Endodermal cell (in vitro differentiated cells): ENCODE measurements around the gene FAM118A. TPM values are rescaled to one million over a fixed set of nuclear protein-coding genes. Genes with fewer than 3 reads are reported as not detected.
A peak's percentile ranks its signal among the peaks of the same experiment; 100 is the strongest.

Experiments used
- DNase-seq: peaks from one replicate; pipeline ENCODE4 v3.0.0-alpha.2; 2017
- H3K27ac ChIP-seq: 2 replicates; pipeline ENCODE4 v1.5.1; 2013; ENCODE audit warnings: mild to moderate bottlenecking, low read depth, low read length, moderate library complexity
- H3K27me3 ChIP-seq: 2 replicates; pipeline ENCODE4 v1.6.1; 2013; ENCODE audit warnings: mild to moderate bottlenecking, low read length, moderate library complexity; ENCODE audit not compliant: insufficient read depth, control insufficient read depth, poor library complexity, severe bottlenecking
- H3K36me3 ChIP-seq: 2 replicates; pipeline ENCODE4 v1.7.0; 2013; ENCODE audit warnings: mild to moderate bottlenecking, low read length, moderate library complexity; ENCODE audit not compliant: control insufficient read depth, insufficient read depth
- H3K4me1 ChIP-seq: one replicate; pipeline ENCODE4 v1.7.0; 2013; ENCODE audit warnings: low read length; ENCODE audit not compliant: control insufficient read depth, insufficient read depth
- H3K4me3 ChIP-seq: 2 replicates; pipeline ENCODE4 v1.5.1; 2013; ENCODE audit warnings: mild to moderate bottlenecking, low read length, moderate library complexity
- H3K9ac ChIP-seq: 2 replicates; pipeline ENCODE4 v1.6.1; 2013; ENCODE audit warnings: mild to moderate bottlenecking, low read length, moderate library complexity; ENCODE audit not compliant: poor library complexity, severe bottlenecking; ENCODE audit errors: extremely low read depth
- H3K9me3 ChIP-seq: 2 replicates; pipeline ENCODE4 v1.6.1; 2013; ENCODE audit warnings: mild to moderate bottlenecking, low read length, moderate library complexity; ENCODE audit not compliant: control insufficient read depth
- H3K27ac Mint-ChIP-seq: 2 replicates; pipeline ENCODE4 v1.8.0; 2020; ENCODE audit warnings: mixed read lengths
- H3K27me3 Mint-ChIP-seq: 2 replicates; pipeline ENCODE4 v1.8.0; 2021; ENCODE audit warnings: mild to moderate bottlenecking, mixed read lengths; ENCODE audit not compliant: insufficient read depth
- H3K36me3 Mint-ChIP-seq: 2 replicates; pipeline ENCODE4 v1.8.0; 2020; ENCODE audit warnings: low read depth, mixed read lengths
- H3K4me1 Mint-ChIP-seq: 2 replicates; pipeline ENCODE4 v1.8.0; 2020; ENCODE audit warnings: mixed read lengths
- H3K4me3 Mint-ChIP-seq: 2 replicates; pipeline ENCODE4 v1.8.0; 2020; ENCODE audit warnings: mild to moderate bottlenecking, moderate library complexity, mixed read lengths
- H3K9me3 Mint-ChIP-seq: 2 replicates; pipeline ENCODE4 v1.8.0; 2020; ENCODE audit warnings: mild to moderate bottlenecking, mixed read lengths
- CTCF ChIP-seq: fragments of 200-600 bp; sonication (generic); conservative IDR thresholded peaks from 2 replicates; pipeline ENCODE4 v1.5.0; 2021; ENCODE audit warnings: antibody characterized with exemption, mild to moderate bottlenecking
- WGBS, 2 experiments: methylation state at CpG; one replicate each; pipeline versions ENCODE4 v1.1.5 to v1.1.7; 2013; ENCODE audit warnings: missing lambda C conversion rate in 2 of 2, mixed read lengths in 1 of 2; ENCODE audit not compliant: insufficient coverage in 1 of 2, insufficient read length in 1 of 2; 5-methylcytosine and 5-hydroxymethylcytosine counted together
- total RNA-seq, 2 donors: library from RNA; stranded (reverse); fragmentation: NEBNext Ultra II Directional in 1 of 2; extraction: Animal tissue kit (Norgen Biotek cat#: 25700) in 1 of 2; gene quantifications; 2 replicates in 1 of 2; 3 replicates in 1 of 2; pipeline ENCODE4 v1.2.1, GENCODE V29; 2021

Gene FAM118A
- total RNA-seq, 2 donors from 2014 or later = 46.3 to 143 TPM

- no peaks in the 10 kb centered on the region for H3K4me1 ChIP-seq
- WGBS, 2 experiments = 88 to 92% methylated on average over 3 to 7 of the region's 7 CpGs
- H3K4me3 ChIP-seq = no peak overlapping the region
- Mint-ChIP-seq H3K36me3 (peaks cover 67% of the 10 kb centered on the region), H3K4me1 (peaks cover 2% of the 10 kb centered on the region), H3K4me3 (no peak overlapping the region), H3K9me3 (no peaks in the 10 kb centered on the region), H3K27ac (no peak overlapping the region), H3K27me3 (no peaks in the 10 kb centered on the region)
- no peak overlapping the region for H3K9ac ChIP-seq
- DNase-seq = no peak
- no peak overlapping the region for H3K27ac ChIP-seq
- peaks cover 87% of the 10 kb centered on the region for H3K36me3 ChIP-seq
- no peak for TF ChIP-seq CTCF
- no peaks in the 10 kb centered on the region for H3K9me3 ChIP-seq
- no peaks in the 10 kb centered on the region for H3K27me3 ChIP-seq
Measured at GRCh38 chr22:45338795-45339194, 29.1 kb downstream of the FAM118A start.

GRCh38 chr22:45340323-45340722 is 30.6 kb downstream of the FAM118A start:
- Mint-ChIP-seq H3K27ac (peak overlapping the region; percentile 11), H3K9me3 (no peaks in the 10 kb centered on the region), H3K36me3 (peaks cover 54% of the 10 kb centered on the region), H3K4me1 (peaks cover 2% of the 10 kb centered on the region), H3K27me3 (no peaks in the 10 kb centered on the region), H3K4me3 (no peak overlapping the region)
- H3K9ac ChIP-seq = no peak overlapping the region
- H3K27ac ChIP-seq = no peak overlapping the region
- H3K9me3 ChIP-seq = no peaks in the 10 kb centered on the region
- no peaks in the 10 kb centered on the region for H3K27me3 ChIP-seq
- 91 to 100% methylated on average over 6 to 8 of the region's 8 CpGs for WGBS, 2 experiments
- no peak overlapping the region for H3K4me3 ChIP-seq
- no peak for TF ChIP-seq CTCF
- H3K4me1 ChIP-seq = no peaks in the 10 kb centered on the region
- peaks cover 87% of the 10 kb centered on the region for H3K36me3 ChIP-seq
- DNase-seq = no peak

- no peak for DNase-seq
- no peaks in the 10 kb centered on the region for H3K4me1 ChIP-seq
- WGBS, 2 experiments = 84 to 87% methylated on average over 6 of the region's 6 CpGs
- H3K27ac Mint-ChIP-seq = no peak overlapping the region
- H3K9me3 ChIP-seq = no peaks in the 10 kb centered on the region
- no peak for TF ChIP-seq CTCF
- H3K9ac ChIP-seq = no peak overlapping the region
- H3K9me3 Mint-ChIP-seq = no peaks in the 10 kb centered on the region
- H3K27me3 Mint-ChIP-seq = no peaks in the 10 kb centered on the region
- no peak overlapping the region for H3K4me3 Mint-ChIP-seq
- H3K36me3 ChIP-seq = peaks cover 79% of the 10 kb centered on the region
- H3K4me1 Mint-ChIP-seq = peaks cover 2% of the 10 kb centered on the region
- H3K36me3 Mint-ChIP-seq = peaks cover 49% of the 10 kb centered on the region
- H3K4me3 ChIP-seq = no peak overlapping the region
- H3K27me3 ChIP-seq = no peaks in the 10 kb centered on the region
- no peak overlapping the region for H3K27ac ChIP-seq
Measured at GRCh38 chr22:45341498-45341897, 31.8 kb downstream of the FAM118A start.
